Ovary (tissue), 9 donors: ENCODE measurements around the gene TRIO. TPM values are rescaled to one million over a fixed set of nuclear protein-coding genes. Genes with fewer than 3 reads are reported as not detected.

Experiments
- DNase-seq, 5 donors: peaks; one replicate each; pipeline ENCODE4 v3.0.0-alpha.2; 2019 to 2020
- H3K27ac ChIP-seq, 2 donors: fragments of 200-600 bp; one replicate each; pipeline versions ENCODE4 v1.5.1 to v1.8.0; 2019 to 2022
- H3K27me3 ChIP-seq: fragments of 200-600 bp; one replicate; pipeline ENCODE4 v1.8.0; 2022
- H3K36me3 ChIP-seq: fragments of 200-600 bp; sonication (generic); one replicate; pipeline ENCODE4 v1.5.1; 2019
- H3K4me1 ChIP-seq: one replicate; pipeline ENCODE4 v1.8.1; 2013; ENCODE audit warnings: mild to moderate bottlenecking, moderate library complexity; ENCODE audit not compliant: insufficient read depth
- H3K4me3 ChIP-seq: fragments of 200-600 bp; sonication (generic); one replicate; pipeline ENCODE4 v1.5.1; 2017
- H3K9me3 ChIP-seq, 2 donors: fragments of 200-600 bp in 1 of 2; sonication (generic) in 1 of 2; one replicate each; pipeline versions ENCODE4 v1.5.1 to v1.8.1; 2013 to 2019; ENCODE audit warnings: mild to moderate bottlenecking in 1 of 2, moderate library complexity in 1 of 2
- CTCF ChIP-seq, 3 donors: fragments of 450-650 bp in 2 of 3; fragments of 200-600 bp in 1 of 3; IDR thresholded peaks; one replicate each; pipeline versions ENCODE4 v1.5.1 to v1.8.0; 2016 to 2022; ENCODE audit warnings: antibody characterized with exemption in 3 of 3, mild to moderate bottlenecking in 1 of 3
- EP300 ChIP-seq: sonication (generic); formaldehyde crosslinking; IDR thresholded peaks from one replicate; pipeline ENCODE4 v1.6.1; 2017; ENCODE audit warnings: antibody characterized with exemption
- POLR2A ChIP-seq: fragments of 450-650 bp; IDR thresholded peaks from one replicate; pipeline ENCODE4 v1.6.1; 2017; ENCODE audit warnings: antibody characterized with exemption, mild to moderate bottlenecking, moderate library complexity
- WGBS, 3 donors: extraction: QIAGEN DNeasy Blood & Tissue Kit in 1 of 3; methylation state at CpG; one replicate each; pipeline versions ENCODE4 v1.1.5 to v1.1.7; 2013 to 2017; 5-methylcytosine and 5-hydroxymethylcytosine counted together
- intact Hi-C, 4 donors: fragments of 100-400 bp; cut with DNase I; formaldehyde crosslinking; loops; one replicate each; pipeline versions ENCODE4 v1.11.0 to v1.15.1; 2022 to 2023
- polyA plus RNA-seq, 2 donors: library from polyadenylated mRNA; stranded (reverse); fragments of 200-250 nt in 1 of 2; fragments of 350-450 nt in 1 of 2; fragmentation: Illumina TruSeq in 1 of 2; extraction: RNeasy Lipid Tissue Mini Kit (QIAGEN cat#74804) in 1 of 2; gene quantifications; one replicate each; pipeline ENCODE4 v1.2.3, GENCODE V29; 2013 to 2014
- total RNA-seq, 7 donors: library from RNA; depleted of rRNA in 2 of 7; stranded (reverse); fragments of >200 nt in 2 of 7; fragmentation: NEBNext Ultra II Directional in 3 of 7; extraction: Animal tissue kit (Norgen Biotek cat#: 25700) in 3 of 7; gene quantifications; one replicate each; pipeline versions ENCODE4 v1.1.0 to v1.2.4, GENCODE V29; 2016 to 2023
- donor health status: DM: no; HTN: no; CAD: no; lungs with moderate emphysema.
- donor health status: DM: no; HTN: no; CAD: no.
- donor health status: Bipolar disorder and iron deficiency.
- donor health status: DM: yes; HTN: yes; CAD: no.
- donor health status: DM: no; HTN: no; CAD: no.
- donor health status: DM: yes; HTN: yes; CAD: no.

TRIO gene
- total and polyA plus RNA-seq, 9 donors: 58.4 to 268 (median 125) TPM

- 86 to 92% (median 88%) methylated on average over 5 of the region's 5 CpGs for WGBS, 3 donors
- DNase-seq: no peak
- H3K27ac ChIP-seq: no peak overlapping the region
- no peak for TF ChIP-seq EP300
- H3K4me1 ChIP-seq: no peaks in the 10 kb centered on the region
- no peaks in the 10 kb centered on the region for H3K9me3 ChIP-seq
- H3K27me3 ChIP-seq: no peaks in the 10 kb centered on the region
- no peaks in the 10 kb centered on the region for H3K36me3 ChIP-seq
- intact Hi-C loops: no loop called here
- no peak overlapping the region for H3K4me3 ChIP-seq
Observed at GRCh38 chr5:14295610-14296009, 152.5 kb downstream of the TRIO start.

GRCh38 chr5:14296533-14297331 is 153.6 kb downstream of the TRIO start:
- H3K4me3 ChIP-seq: no peak overlapping the region
- WGBS, 3 donors: 85 to 91% (median 88%) methylated on average over 14 of the region's 14 CpGs
- TF ChIP-seq CTCF (IDR thresholded peaks at IDR 0.05) (no peak), POLR2A (no peak), EP300 (no peak)
- no peaks in the 10 kb centered on the region for H3K36me3 ChIP-seq
- no peak overlapping the region for H3K27ac ChIP-seq
- H3K4me1 ChIP-seq: no peaks in the 10 kb centered on the region
- no peaks in the 10 kb centered on the region for H3K9me3 ChIP-seq
- intact Hi-C loops: no loop called here
- DNase-seq: no peak
- H3K27me3 ChIP-seq: no peaks in the 10 kb centered on the region

DNA sequence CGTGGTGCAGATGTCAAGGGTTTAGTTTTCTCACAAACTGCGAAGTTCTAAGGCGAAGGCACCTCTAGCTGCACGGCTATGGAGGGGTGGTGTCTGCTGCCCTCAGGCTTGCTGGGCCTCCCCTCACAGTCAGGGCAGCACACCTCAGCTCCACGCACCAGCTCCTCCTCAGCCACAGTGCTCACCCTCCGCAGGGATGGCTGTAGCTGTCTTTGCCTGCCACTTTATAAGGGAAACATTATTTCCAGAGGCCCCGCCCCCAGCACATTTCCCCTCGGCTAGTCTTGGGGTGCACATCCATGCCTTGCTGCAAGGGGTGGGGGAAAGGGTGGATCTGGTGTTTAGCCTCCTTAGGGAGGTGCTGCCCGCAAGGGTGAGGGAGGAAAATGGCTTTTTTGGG is 154.6 kb downstream of the TRIO start:
- no peaks in the 10 kb centered on the region for H3K36me3 ChIP-seq
- no peaks in the 10 kb centered on the region for H3K4me1 ChIP-seq
- H3K27me3 ChIP-seq: no peaks in the 10 kb centered on the region
- H3K27ac ChIP-seq: no peak overlapping the region
- no peak for DNase-seq
- H3K4me3 ChIP-seq: no peak overlapping the region
- TF ChIP-seq EP300 (no peak), CTCF (IDR thresholded peaks at IDR 0.05) (no peak), POLR2A (no peak)
- no peaks in the 10 kb centered on the region for H3K9me3 ChIP-seq
- 90 to 92% (median 91%) methylated on average over 9 of the region's 9 CpGs for WGBS, 3 donors
- intact Hi-C loops: no loop called here

DNA sequence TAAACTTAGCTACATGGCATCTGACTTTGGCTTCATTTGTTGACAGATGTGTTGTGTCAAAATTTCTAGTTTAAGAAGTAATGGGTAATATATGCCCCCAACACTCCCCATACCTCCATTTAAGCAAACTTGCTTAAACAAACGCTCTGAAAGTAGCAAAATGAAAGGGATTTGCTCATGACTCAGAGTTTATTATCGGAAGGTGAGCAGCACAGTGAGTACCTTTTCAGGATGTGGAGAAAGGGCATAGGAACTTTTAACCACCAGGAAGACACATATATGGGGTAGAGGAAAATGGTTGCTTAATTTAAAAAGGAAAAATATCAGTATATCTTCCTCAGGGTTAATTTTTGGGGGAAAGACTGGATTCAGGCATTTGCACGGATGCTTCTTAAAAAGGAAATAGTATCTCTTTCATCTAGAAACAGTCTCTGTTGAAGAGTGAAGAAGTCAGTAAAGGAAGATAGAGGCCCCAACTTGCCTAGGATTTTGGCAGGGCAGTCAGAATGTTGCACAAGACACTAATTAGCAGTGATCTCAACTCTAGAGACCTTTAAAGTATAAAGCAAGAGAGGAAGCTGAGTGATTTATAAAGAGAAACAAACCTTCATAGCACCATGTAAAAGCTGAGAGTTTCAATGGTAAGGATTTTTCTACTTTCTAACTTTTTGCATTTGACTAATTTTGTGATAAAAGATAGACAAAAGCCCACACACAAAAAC is 155.1 kb downstream of the TRIO start:
- DNase-seq: peak in 1 of 5 donors; percentile 27
- Histone ChIP-seq H3K27ac (no peak overlapping the region), H3K27me3 (no peaks in the 10 kb centered on the region), H3K9me3 (no peaks in the 10 kb centered on the region), H3K36me3 (no peaks in the 10 kb centered on the region), H3K4me1 (no peaks in the 10 kb centered on the region), H3K4me3 (no peak overlapping the region)
- 61 to 63% (median 63%) methylated on average over 3 of the region's 3 CpGs for WGBS, 3 donors
- intact Hi-C loops: no loop called here
- TF ChIP-seq POLR2A (no peak), EP300 (no peak), CTCF (IDR thresholded peaks at IDR 0.05) (no peak)

DNA sequence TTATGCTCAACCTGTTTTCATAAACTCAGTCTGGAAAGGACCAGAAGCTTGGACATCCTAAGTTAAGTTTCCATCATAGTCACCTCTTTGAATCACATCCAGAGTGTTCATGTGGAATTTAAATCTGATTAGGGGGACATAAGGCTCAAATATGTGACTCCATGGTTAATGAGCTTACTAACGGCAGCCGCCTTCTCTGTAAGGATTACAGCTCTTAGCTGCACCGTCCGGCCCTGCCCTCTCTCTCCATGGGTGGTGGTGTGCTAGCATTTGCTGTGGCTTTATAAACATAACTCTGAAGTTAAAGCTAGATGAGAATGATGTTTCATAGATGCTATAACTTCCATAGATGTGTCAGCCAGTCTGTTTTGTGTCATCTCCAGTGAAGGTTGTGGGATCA is 156.5 kb downstream of the TRIO start:
- TF ChIP-seq POLR2A (no peak), EP300 (no peak), CTCF (IDR thresholded peaks at IDR 0.05) (no peak)
- intact Hi-C loops: no loop called here
- Histone ChIP-seq H3K4me3 (no peak overlapping the region), H3K9me3 (no peaks in the 10 kb centered on the region), H3K36me3 (no peaks in the 10 kb centered on the region), H3K27me3 (no peaks in the 10 kb centered on the region), H3K27ac (no peak overlapping the region), H3K4me1 (no peaks in the 10 kb centered on the region)
- 95 to 97% (median 96%) methylated on average over 4 of the region's 4 CpGs for WGBS, 3 donors
- DNase-seq: no peak
